ENCODE data around the gene FOSL2.

FOSL2 gene

DNA sequence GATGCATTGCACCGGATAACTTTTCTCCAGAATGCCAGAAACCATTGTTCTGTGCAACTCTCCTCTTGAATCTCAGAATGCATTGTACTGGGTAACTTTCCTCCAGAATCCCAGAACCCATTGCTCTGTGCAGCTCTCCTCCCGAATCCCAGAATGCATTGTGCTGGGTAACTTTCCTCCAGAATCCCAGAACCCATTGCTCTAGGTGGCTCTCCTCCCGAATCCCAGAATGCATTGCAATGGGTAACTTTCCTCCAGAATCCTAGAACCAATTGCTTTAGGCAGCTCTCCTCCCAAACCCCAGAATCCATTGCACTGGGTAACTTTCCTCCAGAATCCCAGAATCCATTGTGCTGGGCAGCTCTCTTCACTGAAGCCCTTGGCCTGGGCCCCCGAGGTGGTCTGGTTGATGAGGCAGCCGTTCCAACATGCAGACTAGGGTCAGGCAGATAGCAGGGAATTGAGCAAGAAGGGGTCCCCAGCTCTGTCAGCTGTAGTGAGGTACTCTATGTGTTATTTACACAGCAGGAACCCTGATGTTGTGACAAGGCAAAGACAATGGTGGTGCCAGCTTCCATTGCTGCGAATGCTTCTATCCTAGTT lies 9.4 kb downstream of the FOSL2 start:
- no peaks in the 10 kb centered on the region for H3K36me3 ChIP-seq (ENCODE audit: control insufficient read depth, insufficient read depth, low read length)
- no peaks in the 10 kb centered on the region for H3K9me3 ChIP-seq (ENCODE audit: control insufficient read depth, low read length)
- WGBS, 2 experiments: 96 to 98% methylated on average over 6 of the region's 6 CpGs
- H3K27me3 ChIP-seq (ENCODE audit: control insufficient read depth, insufficient read depth, low read length, poor library complexity, severe bottlenecking): no peaks in the 10 kb centered on the region
- no peak overlapping the region for H3K4me3 ChIP-seq (ENCODE audit: insufficient read depth, low read depth, low read length)
- peaks cover 8% of the 10 kb centered on the region for H3K4me1 ChIP-seq (ENCODE audit: control insufficient read depth, insufficient read depth, low read length)
- no peak overlapping the region for H3K27ac ChIP-seq (ENCODE audit: insufficient read depth, low read depth, low read length, poor library complexity, severe bottlenecking)

DNA sequence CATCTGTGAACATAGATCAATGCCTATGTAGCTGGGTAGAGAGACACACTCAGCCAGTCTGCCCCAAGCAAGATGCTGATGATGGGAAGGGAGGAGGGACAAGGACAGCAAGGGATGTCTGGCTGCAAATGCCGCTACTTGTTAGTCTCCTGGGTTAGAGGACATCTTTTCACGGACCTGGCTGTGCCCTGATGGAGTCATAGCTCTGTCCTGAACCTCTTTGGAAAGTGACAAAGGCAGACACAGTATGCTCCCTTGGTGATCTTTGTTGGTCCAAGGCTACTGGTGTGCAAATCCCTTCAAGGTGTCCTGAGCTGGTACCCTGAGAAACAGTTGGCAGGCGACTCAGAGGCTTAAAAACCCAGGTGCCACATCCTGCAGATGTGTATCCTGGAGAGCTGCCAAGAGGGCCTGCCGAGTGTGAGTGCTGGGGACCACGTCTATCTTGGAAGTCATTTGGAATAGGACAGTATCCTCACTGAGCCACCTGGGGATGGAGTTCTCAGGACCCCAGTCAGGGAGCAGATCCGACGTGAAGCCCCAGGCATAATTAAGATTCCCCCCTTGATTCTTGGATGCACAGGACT lies 10.8 kb downstream of the FOSL2 start:
- Histone ChIP-seq H3K27ac (ENCODE audit: insufficient read depth, low read depth, low read length, poor library complexity, severe bottlenecking) (no peak overlapping the region), H3K4me1 (ENCODE audit: control insufficient read depth, insufficient read depth, low read length) (peaks cover 8% of the 10 kb centered on the region), H3K4me3 (ENCODE audit: insufficient read depth, low read depth, low read length) (no peak overlapping the region), H3K27me3 (ENCODE audit: control insufficient read depth, insufficient read depth, low read length, poor library complexity, severe bottlenecking) (no peaks in the 10 kb centered on the region), H3K9me3 (ENCODE audit: control insufficient read depth, low read length) (no peaks in the 10 kb centered on the region), H3K36me3 (ENCODE audit: control insufficient read depth, insufficient read depth, low read length) (no peaks in the 10 kb centered on the region)
- WGBS, 2 experiments: 88 to 89% methylated on average over 7 of the region's 7 CpGs

DNA sequence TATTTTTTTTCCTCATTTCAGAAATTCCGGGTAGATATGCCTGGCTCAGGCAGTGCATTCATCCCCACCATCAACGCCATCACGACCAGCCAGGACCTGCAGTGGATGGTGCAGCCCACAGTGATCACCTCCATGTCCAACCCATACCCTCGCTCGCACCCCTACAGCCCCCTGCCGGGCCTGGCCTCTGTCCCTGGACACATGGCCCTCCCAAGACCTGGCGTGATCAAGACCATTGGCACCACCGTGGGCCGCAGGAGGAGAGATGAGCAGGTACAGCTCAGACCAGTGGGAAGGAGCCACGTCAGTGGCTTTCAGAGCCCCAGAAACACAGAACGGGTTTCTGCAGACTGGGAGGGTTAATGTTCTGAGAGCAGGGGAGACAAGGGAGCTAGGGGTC lies 11.4 kb downstream of the FOSL2 start:
- WGBS, 2 experiments: 95 to 96% methylated on average over 11 of the region's 11 CpGs
- Histone ChIP-seq H3K27ac (ENCODE audit: insufficient read depth, low read depth, low read length, poor library complexity, severe bottlenecking) (no peak overlapping the region), H3K9me3 (ENCODE audit: control insufficient read depth, low read length) (no peaks in the 10 kb centered on the region), H3K36me3 (ENCODE audit: control insufficient read depth, insufficient read depth, low read length) (no peaks in the 10 kb centered on the region), H3K4me1 (ENCODE audit: control insufficient read depth, insufficient read depth, low read length) (peaks cover 8% of the 10 kb centered on the region), H3K4me3 (ENCODE audit: insufficient read depth, low read depth, low read length) (no peak overlapping the region), H3K27me3 (ENCODE audit: control insufficient read depth, insufficient read depth, low read length, poor library complexity, severe bottlenecking) (no peaks in the 10 kb centered on the region)

DNA sequence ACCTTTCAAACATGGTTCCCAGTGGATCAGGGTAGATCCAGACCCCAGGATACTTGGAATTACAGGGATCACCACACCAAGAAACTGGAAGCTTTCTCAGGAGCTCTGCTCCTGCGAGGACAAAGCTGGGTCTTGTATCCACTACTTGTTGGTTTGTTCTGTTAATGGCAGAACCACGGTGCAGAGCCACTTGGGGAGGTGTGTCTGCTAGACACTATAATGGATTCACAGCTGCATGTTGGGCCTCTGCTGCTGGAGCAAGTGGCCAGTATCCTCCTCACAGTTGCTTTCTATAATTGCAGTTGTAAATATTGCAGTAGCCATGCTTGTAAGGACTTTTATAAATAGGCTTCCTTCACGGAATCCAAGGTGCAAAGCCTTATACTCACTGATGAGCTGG lies 12.9 kb downstream of the FOSL2 start:
- Histone ChIP-seq H3K36me3 (ENCODE audit: control insufficient read depth, insufficient read depth, low read length) (no peaks in the 10 kb centered on the region), H3K27ac (ENCODE audit: insufficient read depth, low read depth, low read length, poor library complexity, severe bottlenecking) (no peak overlapping the region), H3K4me1 (ENCODE audit: control insufficient read depth, insufficient read depth, low read length) (peaks cover 2% of the 10 kb centered on the region)

DNA sequence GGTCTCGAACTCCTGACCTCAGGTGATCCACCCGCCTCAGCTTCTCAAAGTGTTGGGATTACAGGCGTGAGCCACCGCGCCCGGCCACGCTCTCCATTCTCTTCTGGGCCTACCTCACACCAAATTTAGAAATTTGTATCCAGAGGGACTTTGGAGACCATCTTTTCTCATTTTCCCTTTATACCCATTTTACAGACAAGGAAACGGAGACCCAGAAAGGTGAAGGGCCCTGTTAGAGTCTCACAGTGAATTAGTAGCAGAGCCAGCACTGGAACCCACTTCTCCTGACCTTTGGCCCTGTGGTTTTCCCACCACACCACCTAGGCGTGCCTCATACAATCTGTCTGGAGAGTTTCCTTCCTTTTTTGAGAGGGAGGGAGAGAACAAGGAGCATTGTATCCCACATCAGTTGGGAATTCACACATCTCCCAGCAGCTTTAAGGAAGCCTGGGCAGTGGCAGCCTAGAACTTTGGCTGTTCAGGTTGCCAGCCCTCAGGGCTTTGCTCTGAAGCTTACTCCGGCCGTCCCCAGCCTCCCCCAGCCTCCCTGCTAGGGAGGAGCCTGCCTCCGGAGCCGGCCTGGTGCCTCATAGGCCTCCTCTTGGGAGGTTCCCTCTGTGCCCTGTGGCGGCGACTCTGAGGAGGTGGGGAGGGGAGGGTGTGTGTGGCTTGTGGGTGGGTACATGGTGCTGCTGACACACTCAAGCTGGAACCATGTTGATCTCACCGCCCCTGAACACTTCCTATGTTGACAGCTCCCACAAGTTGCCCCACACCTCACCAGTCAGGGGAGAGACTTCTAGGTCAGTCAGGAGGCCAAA lies 13.8 kb downstream of the FOSL2 start:
- Histone ChIP-seq H3K27me3 (ENCODE audit: control insufficient read depth, insufficient read depth, low read length, poor library complexity, severe bottlenecking) (no peaks in the 10 kb centered on the region), H3K36me3 (ENCODE audit: control insufficient read depth, insufficient read depth, low read length) (peaks cover 1% of the 10 kb centered on the region), H3K9me3 (ENCODE audit: control insufficient read depth, low read length) (no peaks in the 10 kb centered on the region), H3K4me1 (ENCODE audit: control insufficient read depth, insufficient read depth, low read length) (no peaks in the 10 kb centered on the region), H3K27ac (ENCODE audit: insufficient read depth, low read depth, low read length, poor library complexity, severe bottlenecking) (no peak overlapping the region), H3K4me3 (ENCODE audit: insufficient read depth, low read depth, low read length) (no peak overlapping the region)
- WGBS, 2 experiments: 93 to 94% methylated on average over 16 of the region's 16 CpGs

More for the DNA sequence above, 12.9 kb downstream of the FOSL2 start:
- WGBS, 2 experiments: 94 to 96% methylated on average over 3 of the region's 3 CpGs
- Histone ChIP-seq H3K4me3 (ENCODE audit: insufficient read depth, low read depth, low read length) (no peak overlapping the region), H3K9me3 (ENCODE audit: control insufficient read depth, low read length) (no peaks in the 10 kb centered on the region), H3K27me3 (ENCODE audit: control insufficient read depth, insufficient read depth, low read length, poor library complexity, severe bottlenecking) (no peaks in the 10 kb centered on the region)

DNA sequence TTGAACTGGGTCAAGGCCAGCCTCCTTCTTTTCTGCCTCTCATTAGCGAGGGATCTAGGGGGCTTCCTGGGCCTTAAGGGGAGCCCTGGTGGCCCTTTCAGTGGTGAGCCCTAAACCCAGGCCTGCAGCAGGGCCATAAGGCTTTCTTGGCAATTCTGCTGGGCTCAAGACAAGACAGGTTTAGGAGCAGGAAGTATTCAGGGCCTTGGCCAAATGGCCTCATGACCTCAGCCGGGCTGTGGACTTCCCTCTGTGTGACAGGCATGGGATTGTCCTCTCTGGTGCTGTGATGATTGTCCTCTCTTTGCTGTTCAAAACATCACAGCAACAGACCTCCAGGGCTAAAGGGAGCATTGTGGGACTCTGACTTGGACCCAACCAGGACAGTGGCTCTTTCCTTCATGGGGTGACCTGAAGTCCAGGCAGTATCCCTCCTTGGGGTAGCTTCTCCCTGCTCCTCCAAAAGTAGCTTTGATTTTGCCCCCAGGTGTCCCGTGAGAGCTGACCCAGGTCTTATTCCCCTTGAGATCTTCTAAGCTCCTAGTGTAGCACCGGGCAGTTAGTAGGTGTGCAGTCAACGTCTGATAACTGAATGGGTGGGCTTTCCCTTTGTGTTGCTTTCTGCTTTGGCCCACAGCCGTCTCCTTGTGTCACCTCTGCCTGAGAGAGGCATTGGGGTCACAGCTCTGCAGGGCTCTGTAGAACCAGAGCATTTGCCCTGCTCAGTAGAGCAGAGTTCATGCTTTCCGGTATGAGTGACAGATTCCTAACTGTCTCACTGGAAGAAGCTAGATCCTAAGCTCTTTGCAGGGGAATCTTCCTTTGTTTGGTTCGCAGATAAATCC lies 14.7 kb downstream of the FOSL2 start:
- Histone ChIP-seq H3K36me3 (ENCODE audit: control insufficient read depth, insufficient read depth, low read length) (peaks cover 10% of the 10 kb centered on the region), H3K27me3 (ENCODE audit: control insufficient read depth, insufficient read depth, low read length, poor library complexity, severe bottlenecking) (no peaks in the 10 kb centered on the region), H3K27ac (ENCODE audit: insufficient read depth, low read depth, low read length, poor library complexity, severe bottlenecking) (no peak overlapping the region), H3K9me3 (ENCODE audit: control insufficient read depth, low read length) (no peaks in the 10 kb centered on the region), H3K4me1 (ENCODE audit: control insufficient read depth, insufficient read depth, low read length) (no peaks in the 10 kb centered on the region), H3K4me3 (ENCODE audit: insufficient read depth, low read depth, low read length) (no peak overlapping the region)
- WGBS, 2 experiments: 93 to 95% methylated on average over 8 of the region's 8 CpGs

DNA sequence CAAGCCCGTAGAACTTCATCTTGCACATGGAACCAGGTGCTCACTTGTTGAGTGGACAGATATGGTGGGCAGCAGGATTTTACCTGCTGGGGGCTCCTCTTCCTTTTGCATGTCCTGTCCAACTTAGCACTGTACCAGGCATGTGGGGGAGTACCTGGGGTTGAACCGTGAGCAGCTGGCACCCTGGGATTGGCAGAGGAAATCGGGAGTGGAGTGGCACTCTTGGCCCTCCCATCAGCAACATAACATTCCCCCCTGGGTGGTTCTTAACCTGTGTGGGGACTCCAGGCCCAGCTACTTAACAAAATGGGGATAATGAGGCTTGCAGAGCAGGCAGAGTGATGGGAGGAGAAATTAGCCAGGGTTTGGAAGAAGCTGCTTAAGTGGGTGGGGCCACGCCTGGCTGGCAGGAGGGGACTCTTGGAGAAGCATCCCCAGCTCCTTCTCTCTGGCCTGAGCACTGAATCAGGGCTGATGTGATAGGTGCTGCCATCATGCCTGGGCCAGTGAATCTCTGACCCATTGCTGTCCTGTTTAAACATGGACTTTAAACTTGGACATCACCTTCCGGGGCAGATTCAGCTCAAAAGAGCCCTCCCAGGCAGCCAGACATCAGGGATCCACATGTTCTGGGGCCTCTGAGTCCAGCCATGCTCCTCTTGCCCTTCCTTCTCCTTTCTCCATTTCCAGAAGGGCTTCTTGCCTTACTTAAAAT lies 15.5 kb downstream of the FOSL2 start:
- Histone ChIP-seq H3K4me3 (ENCODE audit: insufficient read depth, low read depth, low read length) (no peak overlapping the region), H3K36me3 (ENCODE audit: control insufficient read depth, insufficient read depth, low read length) (peaks cover 10% of the 10 kb centered on the region), H3K4me1 (ENCODE audit: control insufficient read depth, insufficient read depth, low read length) (no peaks in the 10 kb centered on the region), H3K27ac (ENCODE audit: insufficient read depth, low read depth, low read length, poor library complexity, severe bottlenecking) (no peak overlapping the region), H3K27me3 (ENCODE audit: control insufficient read depth, insufficient read depth, low read length, poor library complexity, severe bottlenecking) (no peaks in the 10 kb centered on the region), H3K9me3 (ENCODE audit: control insufficient read depth, low read length) (no peaks in the 10 kb centered on the region)
- 97 to 98% methylated on average over 5 of the region's 5 CpGs for WGBS, 2 experiments

DNA sequence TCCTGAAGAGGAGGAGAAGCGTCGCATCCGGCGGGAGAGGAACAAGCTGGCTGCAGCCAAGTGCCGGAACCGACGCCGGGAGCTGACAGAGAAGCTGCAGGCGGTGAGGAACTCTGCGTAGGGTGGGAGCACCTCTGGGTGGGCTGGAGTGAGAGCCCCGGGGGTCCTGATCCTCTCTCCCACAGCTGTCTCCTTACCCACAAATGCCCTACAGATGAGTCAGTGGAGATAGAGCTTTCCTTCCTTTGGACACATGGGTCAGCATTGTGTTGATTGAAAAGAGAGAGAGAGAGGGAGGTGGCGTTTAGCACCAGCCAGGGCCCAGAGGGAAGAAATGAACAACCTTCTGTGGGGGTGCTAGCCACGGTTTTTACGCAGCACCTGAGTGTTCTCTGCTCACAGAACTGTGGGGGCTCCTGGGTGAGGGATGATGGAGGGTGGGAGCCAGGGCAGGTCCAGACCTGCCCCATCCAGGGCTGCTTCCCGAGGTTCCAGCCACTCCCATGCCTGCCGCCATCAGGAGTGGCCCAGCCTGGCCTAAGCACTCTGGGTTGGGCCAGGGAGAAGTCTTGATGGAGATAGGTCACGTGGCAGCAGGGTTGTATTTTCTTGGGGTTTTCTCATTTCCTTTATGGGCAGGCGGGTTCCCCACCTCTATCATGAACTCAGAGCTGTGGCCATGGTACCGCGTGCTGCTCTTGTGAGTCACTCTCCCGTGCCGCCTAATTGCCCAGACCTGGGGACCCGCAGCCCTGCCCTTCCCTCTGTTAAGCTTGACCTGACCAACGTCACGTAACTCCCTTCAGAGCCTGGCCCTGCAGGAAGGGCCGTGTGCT lies 16.3 kb downstream of the FOSL2 start:
- WGBS, 2 experiments: 93% methylated on average over 26 of the region's 26 CpGs
- H3K4me3 ChIP-seq (ENCODE audit: insufficient read depth, low read depth, low read length): no peak overlapping the region
- H3K27ac ChIP-seq (ENCODE audit: insufficient read depth, low read depth, low read length, poor library complexity, severe bottlenecking): no peak overlapping the region
- peaks cover 5% of the 10 kb centered on the region for H3K4me1 ChIP-seq (ENCODE audit: control insufficient read depth, insufficient read depth, low read length)
- no peaks in the 10 kb centered on the region for H3K27me3 ChIP-seq (ENCODE audit: control insufficient read depth, insufficient read depth, low read length, poor library complexity, severe bottlenecking)
- no peaks in the 10 kb centered on the region for H3K9me3 ChIP-seq (ENCODE audit: control insufficient read depth, low read length)
- H3K36me3 ChIP-seq (ENCODE audit: control insufficient read depth, insufficient read depth, low read length): peaks cover 10% of the 10 kb centered on the region

DNA sequence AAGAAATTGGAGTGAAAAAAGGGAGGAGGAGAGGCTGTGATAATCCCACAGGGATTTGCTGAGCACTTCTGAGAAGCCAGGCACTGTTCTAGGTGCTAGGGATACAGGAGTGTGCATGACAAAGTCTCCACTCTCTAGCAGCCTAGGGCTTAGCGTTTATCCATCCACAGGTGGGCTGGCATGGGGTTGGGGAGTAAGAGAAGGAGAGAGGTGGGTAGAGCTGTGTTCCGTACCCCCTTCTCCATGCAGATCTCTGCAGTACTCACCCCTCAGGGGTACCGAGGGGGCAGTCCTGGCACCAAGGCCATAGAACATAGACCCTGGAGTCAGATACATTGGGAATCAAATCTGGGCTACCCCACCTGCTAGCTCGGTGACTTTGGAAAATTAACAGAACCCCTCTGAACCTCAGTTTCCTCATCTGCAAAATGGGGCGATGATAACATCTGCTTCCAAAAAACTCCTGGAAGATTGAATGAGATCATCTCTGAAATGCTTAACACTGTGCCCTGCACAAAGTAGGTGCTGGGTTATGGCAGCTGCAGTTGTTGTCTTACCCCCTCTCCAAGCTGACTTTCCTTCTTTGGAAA lies 18.6 kb downstream of the FOSL2 start:
- peaks cover 10% of the 10 kb centered on the region for H3K36me3 ChIP-seq (ENCODE audit: control insufficient read depth, insufficient read depth, low read length)
- H3K4me3 ChIP-seq (ENCODE audit: insufficient read depth, low read depth, low read length): no peak overlapping the region
- no peaks in the 10 kb centered on the region for H3K9me3 ChIP-seq (ENCODE audit: control insufficient read depth, low read length)
- H3K4me1 ChIP-seq (ENCODE audit: control insufficient read depth, insufficient read depth, low read length): peaks cover 6% of the 10 kb centered on the region
- no peaks in the 10 kb centered on the region for H3K27me3 ChIP-seq (ENCODE audit: control insufficient read depth, insufficient read depth, low read length, poor library complexity, severe bottlenecking)
- H3K27ac ChIP-seq (ENCODE audit: insufficient read depth, low read depth, low read length, poor library complexity, severe bottlenecking): no peak overlapping the region
- 88 to 90% methylated on average over 5 of the region's 5 CpGs for WGBS, 2 experiments

Data from ectodermal cell (in vitro differentiated cells).